Gastrocnemius medialis (tissue), 4 donors: Measurements from ENCODE around the gene MAML3. TPM values are rescaled to one million over a fixed set of nuclear protein-coding genes. Genes with fewer than 3 reads are reported as not detected.
A peak's percentile ranks its signal among the peaks of the same experiment; 100 is the strongest.

Source experiments
- ATAC-seq, 2 donors: fragments of 150-250 bp; one replicate each; pipeline ENCODE4 v1.9.1; 2016
- DNase-seq, 2 donors: peaks; one replicate each; pipeline ENCODE4 v3.0.0-alpha.2; 2019
- H3K27ac ChIP-seq, 4 donors: fragments of 200-600 bp; sonication (generic); 1 replicate in 1 of 4; 2 replicates in 3 of 4; pipeline ENCODE4 v1.5.1; 2016 to 2018; ENCODE audit warnings: mild to moderate bottlenecking in 2 of 4, moderate library complexity in 1 of 4
- H3K27me3 ChIP-seq, 3 donors: fragments of 200-600 bp; sonication (generic) in 2 of 3; 1 replicate in 1 of 3; 2 replicates in 2 of 3; pipeline versions ENCODE4 v1.5.1 to v1.6.0; 2016 to 2019; ENCODE audit warnings: mild to moderate bottlenecking in 1 of 3, moderate library complexity in 1 of 3
- H3K36me3 ChIP-seq, 2 donors: fragments of 200-600 bp; sonication (generic) in 1 of 2; one replicate each; pipeline ENCODE4 v1.5.1; 2017 to 2018
- H3K4me1 ChIP-seq, 2 donors: fragments of 200-600 bp; sonication (generic) in 1 of 2; one replicate each; pipeline ENCODE4 v1.5.1; 2016 to 2017; ENCODE audit warnings: mild to moderate bottlenecking in 2 of 2
- H3K4me3 ChIP-seq, 4 donors: fragments of 200-600 bp; sonication (generic) in 3 of 4; 1 replicate in 1 of 4; 2 replicates in 3 of 4; pipeline ENCODE4 v1.5.1; 2016 to 2019; ENCODE audit warnings: mild to moderate bottlenecking in 2 of 4
- H3K9me3 ChIP-seq, 3 donors: fragments of 200-600 bp; sonication (generic) in 2 of 3; 1 replicate in 1 of 3; 2 replicates in 2 of 3; pipeline ENCODE4 v1.5.1; 2016 to 2019
- CTCF ChIP-seq, 5 experiments: fragments of 450-650 bp in 3 of 5; fragments of 200-600 bp in 2 of 5; sonication (generic) in 2 of 5; IDR thresholded peaks in 4 of 5; conservative IDR thresholded peaks in 1 of 5; 1 replicate in 4 of 5; 2 replicates in 1 of 5; pipeline ENCODE4 v1.5.1; 2016 to 2019; ENCODE audit warnings: antibody characterized with exemption in 5 of 5, mild to moderate bottlenecking in 3 of 5, moderate library complexity in 3 of 5
- POLR2A ChIP-seq, 2 donors: fragments of 450-650 bp; IDR thresholded peaks; one replicate each; pipeline ENCODE4 v1.6.1; 2017; ENCODE audit warnings: antibody characterized with exemption in 2 of 2, mild to moderate bottlenecking in 2 of 2, moderate library complexity in 2 of 2
- in situ Hi-C, 4 donors: fragments of 200-750 bp; cut with MboI; loops; one replicate each; pipeline versions ENCODE4 v1.15.0 to v1.8.0; 2017; ENCODE audit warnings: low sequenced_read_pairs in 4 of 4
- intact Hi-C: fragments of 100-400 bp; cut with DNase I; formaldehyde crosslinking; loops from one replicate; pipeline ENCODE4 v1.15.1; 2023; ENCODE audit warnings: low total_unique reads
- total RNA-seq, 4 donors: library from RNA; depleted of rRNA; stranded (reverse); fragments of >200 nt; gene quantifications; one replicate each; pipeline versions ENCODE4 v1.1.0 to v1.2.3, GENCODE V29; 2016

The MAML3 gene
- total RNA-seq, 4 donors from 2014 or later = 0.98 to 1.5 (median 1.4) TPM

DNA sequence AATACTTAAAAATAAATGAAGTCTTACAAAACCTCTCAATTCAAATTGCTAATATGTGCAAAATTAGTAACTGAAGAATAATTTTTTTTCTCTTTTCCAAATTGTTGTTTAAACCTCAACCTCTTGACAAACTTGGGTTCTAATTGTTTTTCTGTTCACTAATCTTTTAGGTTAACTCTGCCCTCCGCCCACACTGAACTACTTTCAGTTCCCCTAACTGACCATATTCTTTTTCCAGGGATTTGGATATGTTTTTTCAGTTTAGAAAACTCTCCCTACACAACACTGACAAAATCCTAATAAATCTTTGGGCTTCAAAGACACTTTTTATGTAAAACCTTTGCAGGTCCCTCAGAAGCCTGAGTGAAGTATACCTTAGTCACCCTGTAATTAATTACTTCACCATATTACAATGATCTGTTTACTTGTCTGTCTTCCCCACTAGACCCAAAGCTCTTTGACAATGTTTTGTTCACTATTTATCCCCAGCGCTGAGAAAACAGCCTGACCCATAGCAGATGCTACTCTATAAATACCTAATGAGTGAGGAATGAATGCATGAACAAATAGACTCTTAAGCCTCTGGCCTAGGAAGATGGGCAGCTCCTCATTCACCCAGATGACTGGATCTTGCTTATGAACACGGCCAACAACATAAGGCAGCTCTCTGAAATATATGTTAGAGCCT, 134.9 kb downstream of the MAML3 start:
- Histone ChIP-seq H3K4me3 (no peak overlapping the region), H3K36me3 (no peaks in the 10 kb centered on the region), H3K9me3 (no peaks in the 10 kb centered on the region), H3K4me1 (peaks cover 12 to 24% of the 10 kb centered on the region in 2 donors), H3K27ac (peak overlapping the region in 1 of 4 donors; percentile 13), H3K27me3 (no peaks in the 10 kb centered on the region)
- in situ Hi-C loops = loop anchor here in 3 of 4 donors (10.0 to 25.0 kb wide), 2 partner anchors 218 to 236 kb away; no protein-coding TSS in a partner anchor
- no peak for DNase-seq
- intact Hi-C loops = no loop called here
- no peak for TF ChIP-seq POLR2A (IDR thresholded peaks at IDR 0.05)
- TF ChIP-seq CTCF (IDR thresholded peaks at IDR 0.05 in 4 of 5, conservative IDR thresholded peaks at IDR 0.05 in 1 of 5) = no peak
- ATAC-seq = peak in 1 of 2 donors; percentile 39

DNA sequence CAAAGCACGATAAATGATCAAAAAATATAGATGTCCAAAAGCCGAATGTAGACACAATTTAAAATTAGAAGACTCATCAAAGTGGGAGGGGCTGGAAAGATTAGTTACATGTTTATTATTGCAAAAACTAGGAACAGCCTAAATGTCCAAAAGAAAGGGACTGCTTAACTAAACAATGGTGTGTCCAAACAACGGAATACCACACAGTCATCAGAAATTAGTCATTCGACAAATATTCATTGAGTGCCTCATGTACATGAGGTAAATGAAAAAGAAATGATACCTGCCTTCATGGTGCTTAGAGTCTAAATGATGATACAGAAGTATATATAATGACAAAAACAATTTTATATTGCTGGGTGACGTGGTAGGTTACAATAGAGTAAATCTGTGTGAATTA, 139.7 kb downstream of the MAML3 start:
- Histone ChIP-seq H3K9me3 (no peaks in the 10 kb centered on the region), H3K36me3 (no peaks in the 10 kb centered on the region), H3K27me3 (no peaks in the 10 kb centered on the region), H3K4me3 (no peak overlapping the region), H3K27ac (no peak overlapping the region), H3K4me1 (peaks cover 0 to 11% of the 10 kb centered on the region in 2 donors)
- intact Hi-C loops = no loop called here
- TF ChIP-seq POLR2A (IDR thresholded peaks at IDR 0.05) (no peak), CTCF (IDR thresholded peaks at IDR 0.05 in 4 of 5, conservative IDR thresholded peaks at IDR 0.05 in 1 of 5) (no peak)
- in situ Hi-C loops = loop anchor here in 3 of 4 donors (10.0 to 25.0 kb wide), 2 partner anchors 223 to 241 kb away; no protein-coding TSS in a partner anchor
- no peak for DNase-seq
- no peak for ATAC-seq

DNA sequence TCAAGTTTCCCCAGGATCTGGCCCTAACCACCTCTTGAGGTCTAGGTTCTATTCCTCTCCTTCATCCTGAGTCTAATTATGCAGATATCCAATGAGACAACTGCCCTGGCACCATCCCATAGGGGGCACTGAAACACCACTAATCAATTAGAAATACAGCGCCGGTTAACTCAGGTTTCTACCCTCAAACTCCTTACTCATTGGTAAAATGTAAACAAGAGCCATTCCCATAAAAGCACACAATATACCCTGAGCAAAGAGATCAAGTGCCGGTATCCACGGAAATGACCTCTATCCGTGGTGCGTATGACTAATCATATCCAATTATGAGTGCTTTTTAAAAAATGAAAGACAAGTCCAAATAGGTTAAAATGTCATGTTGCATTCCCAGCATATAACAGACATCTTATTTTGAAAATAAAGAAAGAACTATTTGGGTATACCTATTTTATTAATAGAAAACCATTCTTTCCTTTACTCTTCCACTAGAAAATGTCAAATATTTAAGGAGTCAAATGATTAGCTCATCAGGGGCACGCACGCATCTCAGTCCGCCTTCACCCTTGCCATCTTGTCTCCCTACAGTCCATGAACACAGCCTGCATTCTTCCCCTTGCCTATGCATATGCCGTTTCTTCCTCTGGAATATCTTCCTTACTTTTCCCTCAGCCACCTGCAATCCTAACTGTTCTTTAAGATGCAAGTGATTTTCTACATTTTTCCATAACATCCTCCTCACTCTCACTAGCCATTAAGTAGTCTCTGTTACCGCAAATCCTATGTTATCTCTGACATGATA, 141.1 kb downstream of the MAML3 start:
- ATAC-seq = peak; percentile 90 to 94
- peak in 1 of 2 donors; percentile 49 for DNase-seq
- no peak overlapping the region for H3K27ac ChIP-seq
- no peaks in the 10 kb centered on the region for H3K9me3 ChIP-seq
- no peaks in the 10 kb centered on the region for H3K27me3 ChIP-seq
- TF ChIP-seq CTCF (IDR thresholded peaks at IDR 0.05 in 4 of 5, conservative IDR thresholded peaks at IDR 0.05 in 1 of 5) (peak; percentile 31 to 57 (median 49)), POLR2A (IDR thresholded peaks at IDR 0.05) (no peak)
- H3K4me3 ChIP-seq = no peak overlapping the region
- in situ Hi-C loops (loop anchor here in 3 of 4 donors (10.0 to 25.0 kb wide), 2 partner anchors 224 to 242 kb away; no protein-coding TSS in a partner anchor), intact Hi-C loops (loop anchor here (1.0 kb wide), 1 partner anchor 240 kb away; no protein-coding TSS in a partner anchor)
- peaks cover 0 to 8% of the 10 kb centered on the region in 2 donors for H3K4me1 ChIP-seq
- H3K36me3 ChIP-seq = no peaks in the 10 kb centered on the region

DNA sequence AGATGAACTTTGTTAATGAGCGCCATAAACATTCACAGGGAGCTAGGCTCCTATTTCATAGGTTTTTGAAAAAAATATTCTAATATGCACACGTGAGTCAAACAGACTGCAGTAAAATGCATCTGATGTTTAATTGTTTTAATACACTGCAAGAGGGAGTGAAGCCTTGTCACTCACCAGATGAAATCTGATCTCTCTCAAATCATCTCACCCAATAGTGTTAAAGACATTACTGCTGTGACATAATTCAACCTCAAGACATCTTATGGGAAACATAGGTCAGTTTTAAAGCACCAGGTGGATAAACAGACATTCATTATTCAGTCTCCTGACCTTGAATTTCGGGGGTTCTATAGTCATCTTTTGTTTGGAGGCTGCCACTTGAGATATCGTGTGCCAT, 148.3 kb downstream of the MAML3 start:
- Histone ChIP-seq H3K27ac (no peak overlapping the region), H3K27me3 (no peaks in the 10 kb centered on the region), H3K4me3 (no peak overlapping the region), H3K36me3 (no peaks in the 10 kb centered on the region), H3K4me1 (peaks cover 18 to 23% of the 10 kb centered on the region in 2 donors), H3K9me3 (no peaks in the 10 kb centered on the region)
- in situ Hi-C loops (loop anchor here in 1 of 4 donors (25.0 kb wide), 1 partner anchor 232 kb away; no protein-coding TSS in a partner anchor), intact Hi-C loops (loop anchor here (10.0 kb wide), 1 partner anchor 319 kb away; no protein-coding TSS in a partner anchor)
- no peak for ATAC-seq
- no peak for TF ChIP-seq POLR2A (IDR thresholded peaks at IDR 0.05)
- no peak for TF ChIP-seq CTCF (IDR thresholded peaks at IDR 0.05 in 4 of 5, conservative IDR thresholded peaks at IDR 0.05 in 1 of 5)
- no peak for DNase-seq
